ENCODE measurements around the gene PPARD.

Gene PPARD

GRCh38 chr6:35454391-35455110 lies 112.2 kb downstream of the PPARD start:
- Histone ChIP-seq H3K9me3 (ENCODE audit: insufficient read depth, low read length) (no peaks in the 10 kb centered on the region), H3K27me3 (ENCODE audit: low read depth, low read length) (peaks cover 21% of the 10 kb centered on the region), H3K4me1 (ENCODE audit: low read length) (peaks cover 10% of the 10 kb centered on the region; the same call in 1 of the 2 replicates), H3K36me3 (replicated peaks; ENCODE audit: low read depth, low read length) (no peaks in the 10 kb centered on the region), H3K9ac (ENCODE audit: low read length) (no peak overlapping the region), H2AFZ (ENCODE audit: low read depth, low read length) (no peak overlapping the region), H3K79me2 (ENCODE audit: low read length) (no peaks in the 10 kb centered on the region), H4K20me1 (ENCODE audit: insufficient read depth, low read length) (no peaks in the 10 kb centered on the region), H3K27ac (ENCODE audit: low read length) (no peak overlapping the region), H3K4me3 (ENCODE audit: low read length) (no peak overlapping the region), H3K4me2 (ENCODE audit: low read length) (no peak overlapping the region)
- TF ChIP-seq EZH2phosphoT487 (IDR thresholded peaks at IDR 0.05; ENCODE audit: low read depth) (no peak), CTCF (IDR thresholded peaks at IDR 0.05; ENCODE audit: low read depth, low read length) (no peak)

GRCh38 chr6:35457907-35458306 lies 115.5 kb downstream of the PPARD start:
- H3K79me2 ChIP-seq (ENCODE audit: low read length), result no peaks in the 10 kb centered on the region
- no peaks in the 10 kb centered on the region for H3K27me3 ChIP-seq (ENCODE audit: low read depth, low read length)
- H3K4me1 ChIP-seq (ENCODE audit: low read length), result peaks cover 5% of the 10 kb centered on the region; the same call in 1 of the 2 replicates
- no peak overlapping the region for H3K9ac ChIP-seq (ENCODE audit: low read length)
- no peak overlapping the region for H2AFZ ChIP-seq (ENCODE audit: low read depth, low read length)
- H3K4me3 ChIP-seq (ENCODE audit: low read length), result no peak overlapping the region
- H3K4me2 ChIP-seq (ENCODE audit: low read length), result no peak overlapping the region
- H3K9me3 ChIP-seq (ENCODE audit: insufficient read depth, low read length), result no peaks in the 10 kb centered on the region
- no peak overlapping the region for H3K27ac ChIP-seq (ENCODE audit: low read length)
- no peaks in the 10 kb centered on the region for H3K36me3 ChIP-seq (replicated peaks; ENCODE audit: low read depth, low read length)
- H4K20me1 ChIP-seq (ENCODE audit: insufficient read depth, low read length), result no peaks in the 10 kb centered on the region
- TF ChIP-seq EZH2phosphoT487 (IDR thresholded peaks at IDR 0.05; ENCODE audit: low read depth), result no peak
- TF ChIP-seq CTCF (IDR thresholded peaks at IDR 0.05; ENCODE audit: low read depth, low read length), result no peak

GRCh38 chr6:35461270-35461669 lies 118.9 kb downstream of the PPARD start:
- Histone ChIP-seq H3K27me3 (ENCODE audit: low read depth, low read length) (no peaks in the 10 kb centered on the region), H3K4me2 (ENCODE audit: low read length) (no peak overlapping the region), H3K9ac (ENCODE audit: low read length) (no peak overlapping the region), H2AFZ (ENCODE audit: low read depth, low read length) (no peak overlapping the region), H3K36me3 (replicated peaks; ENCODE audit: low read depth, low read length) (no peaks in the 10 kb centered on the region), H3K79me2 (ENCODE audit: low read length) (no peaks in the 10 kb centered on the region), H3K4me3 (ENCODE audit: low read length) (no peak overlapping the region), H4K20me1 (ENCODE audit: insufficient read depth, low read length) (no peaks in the 10 kb centered on the region), H3K27ac (ENCODE audit: low read length) (no peak overlapping the region), H3K4me1 (ENCODE audit: low read length) (no peaks in the 10 kb centered on the region), H3K9me3 (ENCODE audit: insufficient read depth, low read length) (no peaks in the 10 kb centered on the region)
- no peak for TF ChIP-seq CTCF (IDR thresholded peaks at IDR 0.05; ENCODE audit: low read depth, low read length)
- no peak for TF ChIP-seq EZH2phosphoT487 (IDR thresholded peaks at IDR 0.05; ENCODE audit: low read depth)

GRCh38 chr6:35463292-35463691 lies 120.9 kb downstream of the PPARD start:
- no peak overlapping the region for H2AFZ ChIP-seq (ENCODE audit: low read depth, low read length)
- H3K36me3 ChIP-seq (replicated peaks; ENCODE audit: low read depth, low read length), result no peaks in the 10 kb centered on the region
- no peak overlapping the region for H3K9ac ChIP-seq (ENCODE audit: low read length)
- peaks cover 5% of the 10 kb centered on the region; the same call in 1 of the 2 replicates for H3K4me1 ChIP-seq (ENCODE audit: low read length)
- no peaks in the 10 kb centered on the region for H3K9me3 ChIP-seq (ENCODE audit: insufficient read depth, low read length)
- H4K20me1 ChIP-seq (ENCODE audit: insufficient read depth, low read length), result no peaks in the 10 kb centered on the region
- H3K27me3 ChIP-seq (ENCODE audit: low read depth, low read length), result no peaks in the 10 kb centered on the region
- peaks cover 1% of the 10 kb centered on the region for H3K79me2 ChIP-seq (ENCODE audit: low read length)
- TF ChIP-seq EZH2phosphoT487 (IDR thresholded peaks at IDR 0.05; ENCODE audit: low read depth), result no peak
- no peak for TF ChIP-seq CTCF (IDR thresholded peaks at IDR 0.05; ENCODE audit: low read depth, low read length)
- H3K27ac ChIP-seq (ENCODE audit: low read length), result no peak overlapping the region
- H3K4me3 ChIP-seq (ENCODE audit: low read length), result no peak overlapping the region
- no peak overlapping the region for H3K4me2 ChIP-seq (ENCODE audit: low read length)
